ENCODE data around the gene LOC128125822.
"Not testable (repeated sequence)": the region's sequence is repeated elsewhere in the genome, so short reads cannot be mapped to it uniquely, and the experiment has no call there.

The LOC128125822 gene

GRCh38 chr6:63572044-63572746 is at the start of gene LOC128125822, which contains the start of gene PTP4A1:
Gene LOC128125822 (plus strand): TSS chr6:63572480.
Gene PTP4A1 (plus strand): TSS chr6:63572480. CDS start chr6:63576881, 4,401 bp downstream.
- peak; percentile 94 to 96 for DNase-seq

- not testable (repeated sequence) for DNase-seq
These were observed 49.4 kb upstream of the LOC128125822 start for GRCh38 chr6:63522911-63523287.

DNA sequence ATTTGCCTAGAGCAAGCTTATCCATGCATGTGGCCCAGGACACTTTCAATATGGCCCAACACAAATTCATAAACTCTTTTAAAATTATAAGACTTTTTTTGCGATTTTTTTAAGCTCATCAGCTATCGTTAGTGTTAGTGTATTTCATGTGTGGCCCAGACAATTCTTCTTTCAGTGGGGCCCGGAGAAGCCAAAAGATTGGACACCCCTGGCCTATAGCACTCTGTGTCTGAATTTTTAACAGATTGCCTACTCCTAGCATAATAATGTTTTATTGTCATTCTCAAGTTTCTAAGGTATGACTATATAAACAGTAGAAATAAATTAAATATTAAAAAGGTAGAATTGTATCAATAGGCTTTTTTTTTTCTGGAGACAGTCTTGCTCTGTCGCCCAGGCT is 48.6 kb upstream of the LOC128125822 start:
- DNase-seq = no peak

DNA sequence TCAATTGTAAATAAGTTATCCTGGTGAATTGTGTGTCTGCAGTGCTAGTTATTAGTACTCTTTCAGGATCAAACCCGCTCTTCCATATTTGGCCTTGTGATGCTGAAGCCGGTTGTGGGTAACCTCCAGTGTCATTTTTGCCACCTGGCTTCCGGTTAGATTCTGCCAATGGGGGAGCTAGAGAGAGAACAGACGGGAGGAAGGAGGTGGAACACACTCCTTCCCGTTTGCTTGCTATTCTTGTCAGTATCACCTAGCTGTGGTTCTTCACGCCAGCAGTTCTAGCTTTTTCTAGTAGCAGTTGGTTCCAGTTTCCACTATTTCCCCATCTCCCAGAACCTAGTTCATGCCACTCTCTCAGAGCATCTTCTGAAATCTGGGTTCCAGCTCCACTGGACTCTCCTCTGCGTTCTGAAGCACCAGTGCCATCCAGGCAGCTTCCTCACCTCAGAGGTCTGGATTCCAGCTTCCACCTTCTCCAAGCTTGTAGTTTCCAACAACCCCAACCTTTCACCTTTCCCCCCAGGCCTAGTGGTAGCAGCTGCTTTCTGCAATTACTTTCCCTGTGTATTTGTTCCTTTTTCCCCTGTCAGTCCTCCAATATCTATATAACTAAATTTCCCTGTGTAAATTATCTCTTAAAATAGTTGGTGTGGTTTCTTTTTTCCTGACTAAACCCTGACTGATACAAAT is 46.9 kb upstream of the LOC128125822 start:
- no peak for DNase-seq

DNA sequence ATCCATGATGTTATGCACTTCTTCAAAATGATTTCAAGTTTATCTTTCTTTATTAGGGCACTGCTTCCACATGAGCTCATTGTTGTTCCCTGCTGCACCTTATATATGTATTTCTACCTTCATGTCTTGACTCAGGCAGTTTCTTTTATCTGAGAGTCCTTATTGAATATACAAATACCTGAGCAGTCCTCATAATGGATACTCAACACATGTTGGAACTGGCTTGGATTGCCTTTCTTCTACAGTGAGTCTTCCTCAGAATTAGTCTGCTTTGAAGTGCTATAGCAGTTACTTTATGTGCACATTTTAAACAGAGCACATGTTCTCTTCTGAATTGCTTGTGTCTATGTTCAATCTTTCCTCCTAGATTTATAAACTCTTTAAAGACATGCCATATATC is 45.3 kb upstream of the LOC128125822 start:
- DNase-seq = no peak

- no peak for DNase-seq
These were observed 44.4 kb upstream of the LOC128125822 start for GRCh38 chr6:63527658-63528514.

- no peak for DNase-seq
These were observed 42.8 kb upstream of the LOC128125822 start for GRCh38 chr6:63529498-63529897.

DNA sequence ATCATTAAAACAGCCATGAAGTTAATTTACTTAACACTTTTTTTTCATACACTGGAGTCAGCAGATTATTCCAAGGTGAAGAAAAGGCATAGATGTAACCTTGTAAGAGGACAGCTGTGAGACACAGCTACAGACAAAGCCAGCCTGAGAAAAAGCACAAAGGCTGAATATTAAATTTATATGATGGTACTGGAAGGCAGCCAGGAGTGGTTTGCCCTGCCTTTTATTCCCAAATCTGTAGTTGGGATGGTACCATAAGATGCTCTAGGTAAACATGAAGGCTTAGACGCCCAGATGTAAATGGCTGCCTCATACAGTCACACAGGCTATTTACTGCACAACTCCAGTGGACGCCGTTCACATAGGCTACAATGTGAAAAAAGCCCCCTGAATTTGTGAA is 42.1 kb upstream of the LOC128125822 start:
- no peak for DNase-seq

GRCh38 chr6:63530991-63531390 is 41.3 kb upstream of the LOC128125822 start:
- no peak for DNase-seq

DNA sequence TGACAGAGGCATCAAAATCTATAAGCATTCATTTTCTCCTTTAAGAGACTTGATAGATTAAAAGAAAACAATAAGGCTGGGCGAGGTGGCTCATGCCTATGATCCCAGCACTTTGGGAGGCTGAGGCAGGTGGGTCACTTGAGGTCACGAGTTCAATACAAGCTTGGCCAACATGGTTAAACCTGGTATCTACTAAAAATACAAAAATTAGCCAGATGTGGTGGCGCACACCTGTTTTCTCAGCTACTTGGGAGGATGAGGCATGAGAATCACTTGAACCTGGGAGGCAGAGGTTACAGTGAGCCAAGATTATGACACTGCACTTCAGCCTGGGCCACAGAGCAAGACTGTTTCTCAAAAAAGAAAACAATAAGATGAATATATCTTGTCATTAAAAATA is 39.3 kb upstream of the LOC128125822 start:
- DNase-seq = no peak

DNA sequence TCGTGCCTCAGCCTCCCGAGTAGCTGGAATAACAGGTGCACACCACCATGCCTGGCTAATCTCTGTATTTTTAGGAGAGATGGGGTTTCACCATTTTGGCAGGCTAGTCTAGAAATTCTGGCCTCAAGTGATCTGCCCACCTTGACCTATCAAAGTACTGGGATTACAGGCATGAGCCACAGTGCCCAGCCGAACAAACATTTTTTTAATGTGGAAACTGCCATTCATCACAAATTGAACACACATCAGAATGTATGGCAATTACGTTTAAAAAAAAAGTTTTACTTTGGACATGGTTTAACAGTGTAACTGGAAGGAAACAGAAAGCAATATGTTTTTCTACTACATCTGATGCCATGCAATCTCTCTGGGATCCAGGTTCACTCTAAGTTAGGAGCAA is 38.3 kb upstream of the LOC128125822 start:
- no peak for DNase-seq

- no peak for DNase-seq
These were observed 34.9 kb upstream of the LOC128125822 start for GRCh38 chr6:63537201-63537958.

- DNase-seq = no peak
These were observed 34.4 kb upstream of the LOC128125822 start for GRCh38 chr6:63537959-63538300.

- no peak for DNase-seq
These were observed 33.7 kb upstream of the LOC128125822 start for GRCh38 chr6:63538550-63538949.

GRCh38 chr6:63543001-63543400 is 29.3 kb upstream of the LOC128125822 start:
- DNase-seq = no peak

- DNase-seq = no peak
These were observed 28.3 kb upstream of the LOC128125822 start for GRCh38 chr6:63543982-63544381.

GRCh38 chr6:63546236-63546635 is 26.0 kb upstream of the LOC128125822 start:
- no peak for DNase-seq

DNA sequence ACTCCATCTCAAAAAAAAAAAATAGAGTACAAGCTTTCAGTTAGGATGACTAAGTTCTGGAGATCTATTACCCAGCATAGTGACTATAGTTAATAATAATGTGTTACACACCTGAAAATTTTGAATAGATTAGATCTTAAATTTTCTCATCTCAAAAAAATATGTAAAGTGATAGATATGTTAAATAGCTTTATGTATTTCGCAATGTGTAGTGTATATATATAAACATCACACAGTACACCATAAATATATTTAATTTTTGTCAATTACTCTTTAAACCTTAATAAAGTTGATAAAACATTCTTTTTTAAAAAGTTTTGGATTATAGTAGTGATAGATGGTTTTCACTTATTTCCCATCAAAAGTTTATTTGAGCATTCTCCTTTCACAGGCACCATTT is 25.6 kb upstream of the LOC128125822 start:
- no peak for DNase-seq

- no peak for DNase-seq
These were observed 23.2 kb upstream of the LOC128125822 start for GRCh38 chr6:63549076-63549475.

DNA sequence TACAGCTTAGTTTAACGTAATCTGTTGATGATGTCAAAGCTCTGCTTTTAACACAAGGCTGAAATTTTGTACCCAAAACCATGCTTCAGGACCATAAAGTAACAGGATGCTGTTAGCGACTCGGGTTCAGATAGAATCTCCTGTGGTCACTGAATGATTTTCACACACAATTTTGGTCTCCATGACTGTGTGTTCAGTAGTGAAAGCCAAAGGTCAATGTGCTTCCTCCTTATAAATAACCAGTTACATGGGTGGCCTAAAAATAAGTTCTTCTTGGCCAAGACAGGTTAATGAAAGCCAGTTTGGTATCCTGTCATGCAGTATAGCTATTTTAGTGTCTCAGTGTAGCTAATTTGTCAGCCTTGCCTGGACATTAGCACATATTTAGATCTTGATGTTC is 19.1 kb upstream of the LOC128125822 start:
- no peak for DNase-seq

DNA sequence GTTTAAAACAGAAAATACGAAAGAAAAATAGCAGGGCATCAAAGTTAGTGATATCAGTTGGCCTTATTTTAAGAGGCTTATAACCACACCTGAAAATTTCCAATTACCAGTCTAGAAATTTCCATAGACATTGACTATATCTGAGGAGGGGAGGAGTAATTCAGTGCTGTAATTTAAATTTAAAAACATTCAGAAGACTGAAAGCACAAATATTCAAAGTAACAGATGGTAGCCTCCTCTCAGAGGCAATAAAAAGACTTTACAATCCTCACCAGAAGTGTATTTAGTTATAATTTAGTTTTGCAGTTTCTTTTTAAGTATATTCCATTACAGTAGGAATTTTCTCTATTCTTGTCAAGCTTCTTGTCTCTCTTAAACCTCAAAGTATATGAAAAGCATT is 18.4 kb upstream of the LOC128125822 start:
- DNase-seq = no peak

DNA sequence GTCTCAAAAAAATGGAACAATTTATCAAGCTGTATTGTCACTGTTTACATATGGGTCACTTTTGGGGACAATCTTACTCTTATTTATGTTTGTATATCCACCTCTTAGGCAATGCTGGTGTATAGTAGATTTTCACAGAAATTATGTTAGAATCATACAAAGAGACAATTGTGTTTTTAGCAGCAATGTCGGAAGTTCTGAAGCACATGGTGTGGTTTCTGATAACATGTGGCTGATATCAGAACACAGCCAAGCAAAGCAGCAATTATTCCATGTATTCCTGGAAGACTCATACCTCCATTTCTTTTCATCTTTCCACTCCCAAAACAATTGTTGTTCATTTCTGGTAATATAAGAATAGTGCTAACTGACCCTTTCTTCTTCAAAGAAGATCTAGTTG is 17.5 kb upstream of the LOC128125822 start:
- no peak for DNase-seq

- DNase-seq = no peak
These were observed 15.9 kb upstream of the LOC128125822 start for GRCh38 chr6:63556369-63556768.

Measured in stimulated activated CD4-positive, alpha-beta T cell treated with anti-CD3 and anti-CD28 coated beads, Interleukin-2, amount 100 ng/mL, for 48 hours (primary cell).